Measurements from ENCODE around the gene PRKACA.

Gene PRKACA

GRCh38 chr19:14055396-14055795 lies 62.2 kb downstream of the PRKACA start:
- no peak overlapping the region for H3K27ac ChIP-seq (replicated peaks)
- no peak overlapping the region for H3K4me3 ChIP-seq (replicated peaks; ENCODE audit: insufficient read depth, low read length)
- peaks cover 22% of the 10 kb centered on the region for H3K27me3 ChIP-seq (ENCODE audit: insufficient read depth, poor library complexity, severe bottlenecking)
- DNase-seq (ENCODE audit: low read depth in 1 of 2, low spot score in 1 of 2): no peak
- TF ChIP-seq SPI1 (IDR thresholded peaks at IDR 0.05; ENCODE audit: borderline replicate concordance, low read depth) (no peak), POLR2AphosphoS5 (IDR thresholded peaks at IDR 0.05; ENCODE audit: low read depth) (no peak), GABPA (IDR thresholded peaks at IDR 0.05; ENCODE audit: low read depth) (no peak)

GRCh38 chr19:14054721-14055120 lies 62.8 kb downstream of the PRKACA start:
- Histone ChIP-seq H3K27ac (replicated peaks) (no peak overlapping the region), H3K4me3 (replicated peaks; ENCODE audit: insufficient read depth, low read length) (no peak overlapping the region), H3K27me3 (ENCODE audit: insufficient read depth, poor library complexity, severe bottlenecking) (peaks cover 22% of the 10 kb centered on the region)
- DNase-seq (ENCODE audit: low read depth in 1 of 2, low spot score in 1 of 2): no peak
- TF ChIP-seq POLR2AphosphoS5 (IDR thresholded peaks at IDR 0.05; ENCODE audit: low read depth): no peak
- no peak for TF ChIP-seq REST (IDR thresholded peaks at IDR 0.05; ENCODE audit: insufficient replicate concordance, low read depth)
- no peak for TF ChIP-seq CTCF (IDR thresholded peaks at IDR 0.05; ENCODE audit: insufficient read depth, low read length)

- Histone ChIP-seq H3K4me3 (replicated peaks; ENCODE audit: insufficient read depth, low read length) (no peak overlapping the region), H3K27ac (replicated peaks) (no peak overlapping the region), H3K27me3 (ENCODE audit: insufficient read depth, poor library complexity, severe bottlenecking) (peaks cover 20% of the 10 kb centered on the region)
- TF ChIP-seq POLR2AphosphoS5 (IDR thresholded peaks at IDR 0.05; ENCODE audit: low read depth) (no peak), SPI1 (IDR thresholded peaks at IDR 0.05; ENCODE audit: borderline replicate concordance, low read depth) (no peak), GABPA (IDR thresholded peaks at IDR 0.05; ENCODE audit: low read depth) (no peak), REST (IDR thresholded peaks at IDR 0.05; ENCODE audit: insufficient replicate concordance, low read depth) (no peak), CTCF (IDR thresholded peaks at IDR 0.05; ENCODE audit: insufficient read depth, low read length) (no peak)
- DNase-seq (ENCODE audit: low read depth in 1 of 2, low spot score in 1 of 2): no peak
Observed at GRCh38 chr19:14054099-14054498, 63.5 kb downstream of the PRKACA start.

GRCh38 chr19:14053500-14053899 lies 64.1 kb downstream of the PRKACA start:
- TF ChIP-seq REST (IDR thresholded peaks at IDR 0.05; ENCODE audit: insufficient replicate concordance, low read depth) (no peak), POLR2AphosphoS5 (IDR thresholded peaks at IDR 0.05; ENCODE audit: low read depth) (no peak), CTCF (IDR thresholded peaks at IDR 0.05; ENCODE audit: insufficient read depth, low read length) (no peak), GABPA (IDR thresholded peaks at IDR 0.05; ENCODE audit: low read depth) (no peak), SPI1 (IDR thresholded peaks at IDR 0.05; ENCODE audit: borderline replicate concordance, low read depth) (no peak)
- Histone ChIP-seq H3K4me3 (replicated peaks; ENCODE audit: insufficient read depth, low read length) (no peak overlapping the region), H3K27ac (replicated peaks) (no peak overlapping the region), H3K27me3 (ENCODE audit: insufficient read depth, poor library complexity, severe bottlenecking) (peaks cover 17% of the 10 kb centered on the region)
- DNase-seq (ENCODE audit: low read depth in 1 of 2, low spot score in 1 of 2): no peak

All from HL-60 (cell line).